HEK293 (cell line): Measurements from ENCODE around the gene DLL4.

Source experiments
- CTCF ChIA-PET: fragments of 350-600 bp; formaldehyde crosslinking; extraction: SDS; loops from one replicate; lab custom pipeline; 2021; ENCODE audit warnings: antibody characterized with exemption; lab: Yijun Ruan, JAX
- POLR2A ChIA-PET: fragments of 300-600 bp; formaldehyde crosslinking; extraction: SDS; loops from one replicate; lab custom pipeline; 2020; ENCODE audit warnings: antibody characterized with exemption, inconsistent platforms; lab: Yijun Ruan, JAX
- H3K27ac ChIP-seq: fragments of 200-500 bp; sonication (Bioruptor generic); 2 replicates; pipeline ENCODE4 v1.5.1; 2014; ENCODE audit warnings: low read depth, low read length, control low read depth, inconsistent platforms; ENCODE audit errors: extremely low read depth
- H3K36me3 ChIP-seq, 2 experiments: fragments of 200-500 bp in 1 of 2; sonication (Bioruptor generic) in 1 of 2; 1 replicate in 1 of 2; 2 replicates in 1 of 2; pipeline ENCODE4 v1.5.1; 2014 to 2017; ENCODE audit warnings: inconsistent platforms in 2 of 2, low read length in 2 of 2; ENCODE audit not compliant: control insufficient read depth in 2 of 2, insufficient read depth in 1 of 2
- H3K4me1 ChIP-seq: fragments of 200-500 bp; sonication (Bioruptor generic); 2 replicates; pipeline ENCODE4 v1.5.1; 2014; ENCODE audit warnings: mild to moderate bottlenecking, low read length, inconsistent platforms; ENCODE audit not compliant: control insufficient read depth, insufficient read depth
- H3K4me3 ChIP-seq: 2 replicates; pipeline ENCODE4 v1.5.1; 2011; ENCODE audit warnings: low read depth, mild to moderate bottlenecking, control low read depth, low read length, moderate library complexity
- H3K9me3 ChIP-seq: fragments of 200-500 bp; sonication (Bioruptor generic); 2 replicates; pipeline ENCODE4 v1.5.1; 2014; ENCODE audit warnings: low read depth, low read length, inconsistent platforms; ENCODE audit not compliant: control insufficient read depth, insufficient read depth
- BCL11A ChIP-seq: fragments of 450-650 bp; formaldehyde crosslinking; IDR thresholded peaks from 2 replicates; pipeline ENCODE4 v1.5.1; 2016; ENCODE audit warnings: low read depth, missing biosample characterization, missing genetic modification characterization
- EGR2 ChIP-seq: fragments of 450-650 bp; formaldehyde crosslinking; IDR thresholded peaks from 2 replicates; pipeline ENCODE4 v1.5.1; 2016; ENCODE audit warnings: low read depth, missing biosample characterization, missing genetic modification characterization
- GLI4 ChIP-seq: fragments of 450-650 bp; formaldehyde crosslinking; IDR thresholded peaks from 2 replicates; pipeline ENCODE4 v1.5.1; 2016; ENCODE audit warnings: missing biosample characterization, missing genetic modification characterization
- GLIS1 ChIP-seq: fragments of 450-650 bp; formaldehyde crosslinking; IDR thresholded peaks from 2 replicates; pipeline ENCODE4 v1.5.1; 2016; ENCODE audit warnings: missing biosample characterization, missing genetic modification characterization
- PRDM10 ChIP-seq: fragments of 450-650 bp; formaldehyde crosslinking; IDR thresholded peaks from 2 replicates; pipeline ENCODE4 v1.5.1; 2016; ENCODE audit warnings: missing biosample characterization, missing genetic modification characterization
- PRDM2 ChIP-seq: fragments of 450-650 bp; formaldehyde crosslinking; IDR thresholded peaks from 2 replicates; pipeline ENCODE4 v1.5.1; 2016; ENCODE audit warnings: missing biosample characterization, missing genetic modification characterization, borderline replicate concordance
- SP2 ChIP-seq: fragments of 450-650 bp; formaldehyde crosslinking; IDR thresholded peaks from 2 replicates; pipeline ENCODE4 v1.5.1; 2016; ENCODE audit warnings: missing biosample characterization, missing genetic modification characterization
- ZBTB26 ChIP-seq: fragments of 450-650 bp; formaldehyde crosslinking; optimal IDR thresholded peaks from 2 replicates; pipeline ENCODE3; 2016; ENCODE audit warnings: missing biosample characterization, mild to moderate bottlenecking, missing genetic modification characterization
- ZNF169 ChIP-seq: fragments of 450-650 bp; formaldehyde crosslinking; IDR thresholded peaks from 2 replicates; pipeline ENCODE4 v1.5.1; 2016; ENCODE audit warnings: missing biosample characterization, missing genetic modification characterization
- ZNF184 ChIP-seq: fragments of 450-650 bp; IDR thresholded peaks from 2 replicates; pipeline ENCODE4 v1.5.1; 2018; ENCODE audit warnings: missing biosample characterization, mild to moderate bottlenecking, missing genetic modification characterization
- ZNF19 ChIP-seq: fragments of 450-650 bp; formaldehyde crosslinking; IDR thresholded peaks from 2 replicates; pipeline ENCODE4; 2016; ENCODE audit warnings: missing biosample characterization, missing genetic modification characterization, low read depth
- ZNF202 ChIP-seq: fragments of 450-650 bp; formaldehyde crosslinking; IDR thresholded peaks from 2 replicates; pipeline ENCODE4 v1.5.1; 2016; ENCODE audit warnings: missing biosample characterization, missing genetic modification characterization, borderline replicate concordance
- ZNF350 ChIP-seq: fragments of 450-650 bp; formaldehyde crosslinking; IDR thresholded peaks from 2 replicates; pipeline ENCODE4 v1.5.0; 2017; ENCODE audit warnings: missing biosample characterization, mild to moderate bottlenecking, missing genetic modification characterization
- ZNF354C ChIP-seq: fragments of 450-650 bp; formaldehyde crosslinking; IDR thresholded peaks from 2 replicates; pipeline ENCODE4 v1.5.1; 2016; ENCODE audit warnings: missing biosample characterization, missing genetic modification characterization, low read depth, borderline replicate concordance
- ZNF398 ChIP-seq: fragments of 450-650 bp; formaldehyde crosslinking; IDR thresholded peaks from 2 replicates; pipeline ENCODE4 v1.5.1; 2017; ENCODE audit warnings: missing biosample characterization, missing genetic modification characterization
- ZNF585B ChIP-seq: fragments of 450-650 bp; formaldehyde crosslinking; IDR thresholded peaks from 2 replicates; pipeline ENCODE4 v1.5.1; 2016; ENCODE audit warnings: missing biosample characterization, missing genetic modification characterization
- ZNF76 ChIP-seq: fragments of 450-650 bp; formaldehyde crosslinking; IDR thresholded peaks from 2 replicates; pipeline ENCODE4; 2016; ENCODE audit warnings: low read depth, missing biosample characterization, missing genetic modification characterization, borderline replicate concordance
- ZXDB ChIP-seq: fragments of 450-650 bp; formaldehyde crosslinking; IDR thresholded peaks from 2 replicates; pipeline ENCODE4 v1.5.1; 2016; ENCODE audit warnings: missing biosample characterization, missing genetic modification characterization

The DLL4 gene

GRCh38 chr15:40978141-40978540, 49.0 kb downstream of the DLL4 start:
- Histone ChIP-seq H3K4me1 (no peaks in the 10 kb centered on the region), H3K9me3 (no peaks in the 10 kb centered on the region), H3K36me3 (peaks cover 0 to 64% of the 10 kb centered on the region in 2 experiments; a peak in 2 of 3 replicates), H3K4me3 (no peak overlapping the region), H3K27ac (no peak overlapping the region)
- ChIA-PET CTCF (no interaction called here), POLR2A (no interaction called here)
- TF ChIP-seq GLI4 (no peak), ZNF169 (tag by site-specific recombination) (no peak), PRDM10 (tag by site-specific recombination) (no peak), ZBTB26 (tag by site-specific recombination) (no peak), ZNF350 (tag by site-specific recombination) (no peak), ZNF354C (tag by site-specific recombination) (no peak)

GRCh38 chr15:40978562-40978961, 49.4 kb downstream of the DLL4 start:
- Histone ChIP-seq H3K4me3 (no peak overlapping the region), H3K27ac (no peak overlapping the region), H3K4me1 (no peaks in the 10 kb centered on the region), H3K36me3 (peaks cover 0 to 68% of the 10 kb centered on the region in 2 experiments), H3K9me3 (no peaks in the 10 kb centered on the region)
- ChIA-PET POLR2A (no interaction called here), CTCF (no interaction called here)
- TF ChIP-seq ZNF398, result no peak
- TF ChIP-seq BCL11A (tag by site-specific recombination), result no peak
- no peak for TF ChIP-seq PRDM2
- no peak for TF ChIP-seq PRDM10 (tag by site-specific recombination)
- TF ChIP-seq ZNF184, result no peak
- TF ChIP-seq ZNF76, result no peak
- TF ChIP-seq ZXDB, result no peak
- TF ChIP-seq ZNF19 (tag by site-specific recombination), result no peak
- no peak for TF ChIP-seq ZNF202
- no peak for TF ChIP-seq SP2 (tag by site-specific recombination)
- no peak for TF ChIP-seq ZNF585B (tag by site-specific recombination)
- TF ChIP-seq GLIS1 (tag by site-specific recombination), result no peak
- no peak for TF ChIP-seq EGR2 (tag by site-specific recombination)
